8988T (cell line): ENCODE measurements around the gene EPB41L2.
"Not testable (repeated sequence)": the region's sequence is repeated elsewhere in the genome, so short reads cannot be mapped to it uniquely, and the experiment has no call there.

ENCODE experiments used
- DNase-seq: peaks from one replicate; pipeline ENCODE4 v3.0.0; 2011

The EPB41L2 gene

GRCh38 chr6:130969791-130970491 is 93.1 kb downstream of the EPB41L2 start:
- no peak for DNase-seq

- DNase-seq, result no peak
Measured at GRCh38 chr6:130969166-130969565, 93.9 kb downstream of the EPB41L2 start.

- no peak for DNase-seq
Measured at GRCh38 chr6:130968476-130968875, 94.6 kb downstream of the EPB41L2 start.

- no peak for DNase-seq
Measured at GRCh38 chr6:130967502-130968445, 95.3 kb downstream of the EPB41L2 start.

- DNase-seq, result no peak
Measured at GRCh38 chr6:130966344-130966980, 96.6 kb downstream of the EPB41L2 start.

GRCh38 chr6:130965656-130966055 is 97.4 kb downstream of the EPB41L2 start:
- no peak for DNase-seq

GRCh38 chr6:130964808-130965604 is 98.0 kb downstream of the EPB41L2 start:
- no peak for DNase-seq

GRCh38 chr6:130964289-130964688 is 98.8 kb downstream of the EPB41L2 start:
- no peak for DNase-seq

GRCh38 chr6:130962966-130963365 is 100.1 kb downstream of the EPB41L2 start:
- no peak for DNase-seq

GRCh38 chr6:130961148-130961547 is 101.9 kb downstream of the EPB41L2 start:
- no peak for DNase-seq

GRCh38 chr6:130959951-130960350 is 103.1 kb downstream of the EPB41L2 start:
- no peak for DNase-seq

- no peak for DNase-seq
Measured at GRCh38 chr6:130958468-130958867, 104.6 kb downstream of the EPB41L2 start.

- DNase-seq, result no peak
Measured at GRCh38 chr6:130955755-130956154, 107.3 kb downstream of the EPB41L2 start.

- DNase-seq, result no peak
Measured at GRCh38 chr6:130949553-130949952, 113.5 kb downstream of the EPB41L2 start.

- no peak for DNase-seq
Measured at GRCh38 chr6:130947464-130947863, 115.6 kb downstream of the EPB41L2 start.

GRCh38 chr6:130946076-130946475 is 117.0 kb downstream of the EPB41L2 start:
- DNase-seq, result no peak

- no peak for DNase-seq
Measured at GRCh38 chr6:130945401-130945919, 117.6 kb downstream of the EPB41L2 start.

GRCh38 chr6:130944486-130944885 is 118.6 kb downstream of the EPB41L2 start:
- DNase-seq, result no peak

- DNase-seq, result no peak
Measured at GRCh38 chr6:130943738-130944137, 119.3 kb downstream of the EPB41L2 start.

- not testable (repeated sequence) for DNase-seq
Measured at GRCh38 chr6:130942752-130943151, 120.3 kb downstream of the EPB41L2 start.

GRCh38 chr6:130937942-130938604 is 125.0 kb downstream of the EPB41L2 start:
- no peak for DNase-seq

- DNase-seq, result no peak
Measured at GRCh38 chr6:130936933-130937332, 126.1 kb downstream of the EPB41L2 start.
